DMS53 (cell line): ENCODE measurements around the gene TSPAN2.
"Not testable (repeated sequence)": the region's sequence is repeated elsewhere in the genome, so short reads cannot be mapped to it uniquely, and the experiment has no call there.

Source experiments
- DNase-seq: peaks from one replicate; lab custom pipeline; 2025; lab: John Stamatoyannopoulos, UW

TSPAN2 gene

DNA sequence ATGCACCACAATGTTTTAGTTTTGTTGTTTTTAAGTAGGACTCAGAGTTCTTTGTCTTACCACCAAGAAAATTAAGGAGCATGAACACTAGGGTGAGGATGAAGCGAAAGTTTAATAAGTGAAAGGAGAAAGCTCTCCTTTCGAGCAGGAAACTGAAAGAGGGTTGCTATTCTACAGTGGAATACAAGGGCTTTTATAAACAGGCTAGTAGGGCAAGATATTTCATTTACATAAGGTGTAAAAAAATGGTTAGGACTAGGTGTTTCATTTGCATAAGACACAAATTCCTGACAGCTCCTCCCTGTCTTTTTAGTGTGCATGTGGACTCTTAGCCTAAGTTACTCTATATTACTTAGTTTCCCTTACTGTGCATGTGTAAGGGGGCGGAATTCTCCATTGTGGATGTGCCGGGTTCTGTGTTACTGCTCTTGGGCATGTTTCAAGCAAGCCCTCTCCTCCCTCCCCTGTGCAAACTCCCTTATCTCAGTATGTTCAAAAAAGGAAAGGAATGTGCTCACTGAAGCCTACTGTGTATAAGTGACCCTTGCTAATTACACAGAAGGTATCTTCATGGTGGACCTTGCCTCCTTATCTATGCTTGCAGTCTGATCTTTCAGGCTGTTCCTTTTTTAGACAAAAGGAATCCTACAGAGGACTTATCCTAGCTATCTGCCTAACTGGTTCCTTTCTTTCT, 52.3 kb downstream of the TSPAN2 start:
- no peak for DNase-seq

DNA sequence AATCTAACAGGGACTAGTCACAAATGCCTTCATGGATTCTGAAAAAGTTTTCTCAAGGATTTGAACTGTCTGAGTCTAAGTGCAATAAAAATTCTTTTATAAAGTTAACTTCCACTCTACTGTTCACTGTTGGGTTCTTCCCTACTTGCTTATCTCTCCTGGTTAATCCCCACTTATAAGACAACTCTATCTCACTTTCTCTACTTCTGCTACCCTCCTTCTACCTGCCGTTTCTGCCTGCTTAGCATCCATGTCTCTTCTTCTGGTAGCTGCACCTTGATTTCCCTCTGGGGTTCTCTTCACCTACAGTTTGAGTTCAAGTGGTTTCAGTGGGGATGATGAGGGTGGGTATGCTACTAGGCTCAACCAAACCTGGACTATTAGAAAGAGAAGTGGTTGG, 53.7 kb downstream of the TSPAN2 start:
- no peak for DNase-seq

DNA sequence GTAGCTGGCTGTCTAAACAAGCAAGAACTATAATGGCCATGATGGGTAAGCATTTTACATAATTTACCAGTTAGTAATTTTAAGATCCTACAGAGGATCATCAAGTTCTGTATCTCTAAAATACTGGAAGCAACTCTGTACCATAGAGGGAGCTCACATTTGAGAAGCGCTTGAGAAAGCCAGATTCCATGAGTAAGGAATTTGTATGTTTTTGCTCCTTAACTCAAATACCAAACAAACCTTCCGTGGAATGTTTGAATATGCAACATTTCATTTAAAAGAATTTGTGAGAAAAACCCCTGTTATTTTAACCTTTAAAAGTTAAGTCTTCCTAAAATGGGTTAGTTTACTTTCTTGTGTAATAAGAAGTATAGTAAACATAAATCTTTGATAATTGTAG, 57.7 kb downstream of the TSPAN2 start:
- no peak for DNase-seq

DNA sequence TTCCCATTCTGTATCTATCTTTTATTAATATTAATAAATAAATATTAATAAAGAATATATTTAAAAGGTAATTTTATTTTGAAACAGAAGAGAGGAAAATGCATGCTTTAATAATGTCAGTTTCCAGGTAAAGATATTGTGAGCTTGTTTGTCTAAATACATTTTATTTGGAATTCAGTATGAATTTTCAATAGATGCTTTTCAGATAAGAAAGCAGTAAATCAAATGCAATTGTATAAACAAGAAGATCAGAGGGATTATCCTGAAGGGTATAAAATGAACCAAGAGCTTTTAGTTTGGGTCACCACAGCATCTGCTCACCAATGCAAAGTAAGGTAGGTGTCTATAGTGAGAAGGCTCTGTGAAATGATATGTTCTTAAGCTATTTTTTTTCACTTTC, 59.8 kb downstream of the TSPAN2 start, which contains the start of gene TSHB:
Gene TSHB (plus strand): TSS at position 301 of the 400 bp plus-strand sequence. CDS start 3,537 bp downstream, outside the sequence.
- DNase-seq: no peak

DNA sequence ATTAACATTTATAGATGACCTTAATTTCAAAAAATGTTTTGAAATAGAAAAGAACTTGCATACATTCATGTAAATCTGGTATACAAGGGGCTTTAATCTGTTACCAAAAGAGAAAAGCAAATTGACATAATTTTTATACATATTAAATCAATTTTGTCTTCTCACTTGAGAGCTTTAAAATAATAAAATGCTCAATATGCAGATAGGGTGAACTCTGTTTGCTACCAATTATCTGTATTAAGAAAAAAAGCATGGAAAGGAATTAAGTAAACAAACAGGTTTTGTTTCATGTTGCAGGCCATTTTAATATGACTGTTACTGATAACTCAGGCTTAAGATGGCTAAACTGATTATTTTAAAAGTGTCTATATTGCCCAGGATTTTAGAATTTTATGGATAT, 65.7 kb downstream of the TSPAN2 start:
- DNase-seq: no peak

DNA sequence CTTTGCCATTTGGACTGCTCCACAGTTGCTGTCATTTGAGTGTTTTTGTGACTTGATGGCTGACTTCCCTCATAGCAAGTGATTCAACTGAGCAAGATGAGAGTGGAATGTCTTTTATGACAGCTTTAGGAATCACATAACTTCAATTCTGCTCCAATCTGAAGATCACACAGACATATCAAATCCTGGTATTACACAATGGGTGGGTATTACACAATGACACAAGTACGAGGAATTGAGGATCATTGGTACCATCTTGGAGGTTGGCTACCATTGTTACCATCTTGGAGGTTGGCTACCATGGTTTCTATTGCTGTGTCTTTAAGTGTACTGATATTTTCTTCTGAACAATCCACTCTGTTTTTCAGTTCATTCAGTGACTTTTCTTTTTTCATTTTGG, 68.2 kb downstream of the TSPAN2 start:
- DNase-seq: no peak

DNA sequence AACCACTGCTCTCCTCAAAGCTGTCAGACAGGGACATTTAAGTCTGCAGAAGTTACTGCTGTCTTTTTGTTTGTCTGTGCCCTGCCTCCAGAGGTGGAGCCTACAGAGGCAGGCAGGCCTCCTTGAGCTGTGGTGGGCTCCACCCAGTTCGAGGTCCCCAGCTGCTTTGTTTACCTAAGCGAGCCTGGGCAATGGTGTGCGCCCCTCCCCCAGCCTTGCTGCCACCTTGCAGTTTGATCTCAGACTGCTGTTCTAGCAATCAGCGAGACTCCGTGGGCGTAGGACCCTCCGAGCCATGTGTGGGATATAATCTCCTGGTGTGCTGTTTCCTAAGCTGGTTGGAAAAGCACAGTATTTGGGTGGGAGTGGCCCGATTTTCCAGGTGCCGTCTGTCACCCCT, 69.8 kb downstream of the TSPAN2 start:
- not testable (repeated sequence) for DNase-seq

DNA sequence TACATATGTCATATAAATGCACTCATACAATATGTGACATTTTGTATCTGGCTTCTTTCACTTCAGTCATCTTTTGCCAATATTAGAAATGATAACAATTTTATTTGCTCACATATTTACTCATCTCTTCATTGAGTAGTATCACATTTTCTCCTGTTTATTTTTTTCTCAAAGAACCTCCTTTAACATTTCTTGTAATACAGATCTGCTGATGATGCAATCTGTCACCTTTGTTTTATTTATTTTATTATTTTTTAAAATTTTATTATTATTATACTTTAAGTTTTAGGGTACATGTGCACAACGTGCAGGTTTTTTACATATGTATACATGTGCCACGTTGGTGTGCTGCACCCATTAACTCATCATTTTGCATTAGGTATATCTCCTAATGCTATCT, 75.5 kb downstream of the TSPAN2 start:
- DNase-seq: no peak

DNA sequence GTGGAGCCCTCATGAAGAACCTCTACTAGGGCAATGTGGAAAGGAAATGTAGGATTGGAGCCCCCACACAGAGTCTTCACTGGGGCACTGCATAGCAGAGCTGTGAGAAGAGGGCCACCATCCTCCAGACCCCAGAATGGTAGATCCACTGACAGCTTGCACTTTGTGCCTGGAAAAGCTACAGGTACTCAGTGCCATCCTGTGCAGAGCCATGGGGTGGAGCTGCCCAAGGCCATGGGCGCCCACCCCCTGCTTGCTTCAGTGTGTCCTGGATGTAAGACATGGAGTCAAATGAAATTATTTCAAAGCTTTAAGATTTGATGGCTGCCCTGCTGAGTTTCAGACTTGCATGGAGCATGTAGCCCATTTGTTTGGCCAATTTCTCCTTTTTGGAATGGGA, 76.9 kb downstream of the TSPAN2 start:
- DNase-seq: no peak

DNA sequence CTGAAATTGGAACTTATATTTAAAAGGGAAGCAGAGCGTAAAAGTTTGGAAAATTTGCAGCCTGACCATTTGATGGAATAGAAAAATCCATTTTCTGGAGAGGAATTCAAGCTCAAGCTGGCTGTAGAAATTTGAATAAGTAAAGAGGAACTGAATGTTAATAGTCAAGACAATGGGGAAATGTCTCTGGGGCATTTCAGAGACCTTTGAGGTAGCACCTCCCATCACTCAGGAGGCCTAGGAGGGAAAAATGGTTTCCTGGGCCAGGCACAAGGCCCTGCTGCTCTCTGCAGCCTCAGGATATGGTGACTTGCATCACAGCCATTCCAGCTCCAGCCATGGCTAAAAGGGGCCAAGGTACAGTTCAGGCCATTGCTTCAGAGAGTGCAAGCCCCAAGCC, 77.3 kb downstream of the TSPAN2 start:
- DNase-seq: no peak

DNA sequence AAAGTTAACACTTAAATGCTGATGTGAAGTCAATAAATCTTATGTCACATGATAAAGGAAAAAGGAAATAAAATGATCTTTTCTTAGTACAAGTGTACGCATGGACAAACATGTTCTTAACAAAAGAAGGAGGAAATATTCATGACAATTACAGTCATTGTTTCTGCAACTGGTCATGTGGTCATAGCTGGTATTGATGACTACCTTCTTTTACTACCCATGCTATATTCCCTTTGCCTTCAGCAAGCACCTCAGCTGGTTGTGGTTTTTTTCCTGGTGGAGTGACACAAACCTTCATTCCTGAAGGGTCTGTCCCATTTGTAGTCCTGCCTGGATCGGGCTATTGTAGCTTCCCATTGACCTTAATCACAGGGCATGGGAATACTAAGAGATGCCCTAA, 83.1 kb downstream of the TSPAN2 start:
- no peak for DNase-seq
